Measurements from ENCODE around the gene HOXC6. TPM values are rescaled to one million over a fixed set of nuclear protein-coding genes. Genes with fewer than 3 reads are reported as not detected.
"Not testable (repeated sequence)": the region's sequence is repeated elsewhere in the genome, so short reads cannot be mapped to it uniquely, and the experiment has no call there.

HOXC6 gene
- total RNA-seq, 1 donor from 2014 or later = not detected

- intact Hi-C loops (cut with micrococcal nuclease) = no loop called here
Observed at GRCh38 chr12:54038284-54038870, 10.1 kb downstream of the HOXC6 start.

GRCh38 chr12:54038871-54039414 lies 10.7 kb downstream of the HOXC6 start:
- intact Hi-C loops (cut with micrococcal nuclease) = no loop called here

- intact Hi-C loops (cut with micrococcal nuclease) = no loop called here
Observed at GRCh38 chr12:54039417-54040147, 11.3 kb downstream of the HOXC6 start.

- intact Hi-C loops (cut with micrococcal nuclease) = no loop called here
Observed at GRCh38 chr12:54040148-54040494, 11.9 kb downstream of the HOXC6 start.

- intact Hi-C loops (cut with micrococcal nuclease) = no loop called here
Observed at GRCh38 chr12:54040648-54041047, 12.4 kb downstream of the HOXC6 start.

- intact Hi-C loops (cut with micrococcal nuclease) = no loop called here
Observed at GRCh38 chr12:54041097-54041690, 13.0 kb downstream of the HOXC6 start.

GRCh38 chr12:54042033-54042432 lies 13.8 kb downstream of the HOXC6 start:
- intact Hi-C loops (cut with micrococcal nuclease) = not testable (repeated sequence)

- intact Hi-C loops (cut with micrococcal nuclease) = no loop called here
Observed at GRCh38 chr12:54042970-54043853, 15.0 kb downstream of the HOXC6 start.

- intact Hi-C loops (cut with micrococcal nuclease) = no loop called here
Observed at GRCh38 chr12:54044425-54045103, 16.3 kb downstream of the HOXC6 start.

- intact Hi-C loops (cut with micrococcal nuclease) = no loop called here
Observed at GRCh38 chr12:54045401-54045800, 17.2 kb downstream of the HOXC6 start.

- intact Hi-C loops (cut with micrococcal nuclease) = no loop called here
Observed at GRCh38 chr12:54045868-54046521, 17.8 kb downstream of the HOXC6 start.

- intact Hi-C loops (cut with micrococcal nuclease) = no loop called here
Observed at GRCh38 chr12:54046809-54047159, 18.5 kb downstream of the HOXC6 start.

- intact Hi-C loops (cut with micrococcal nuclease) = no loop called here
Observed at GRCh38 chr12:54047160-54047963, 19.1 kb downstream of the HOXC6 start.

GRCh38 chr12:54047964-54048303 lies 19.7 kb downstream of the HOXC6 start:
- intact Hi-C loops (cut with micrococcal nuclease) = no loop called here

GRCh38 chr12:54048406-54049093 lies 20.3 kb downstream of the HOXC6 start:
- intact Hi-C loops (cut with micrococcal nuclease) = no loop called here

- intact Hi-C loops (cut with micrococcal nuclease) = no loop called here
Observed at GRCh38 chr12:54049108-54049507, 20.9 kb downstream of the HOXC6 start.

- intact Hi-C loops (cut with micrococcal nuclease) = loop anchor here (5.0 kb wide), 3 partner anchors 63 to 113 kb away; partner anchors contain the start of genes HOXC10 and HOXC13
Observed at GRCh38 chr12:54050482-54050810, 22.2 kb downstream of the HOXC6 start.

- intact Hi-C loops (cut with micrococcal nuclease) = loop anchor here (5.0 kb wide), 3 partner anchors 64 to 114 kb away; partner anchors contain the start of genes HOXC10 and HOXC13
Observed at GRCh38 chr12:54051026-54051842, 23.0 kb downstream of the HOXC6 start.

Measured in T-helper 2 cell treated with Interferon-gamma antibody and Interleukin-4, amounts not matched to agents 100 ng/mL and 5 ng/mL, for 36 hours (primary cell).